Uterus (tissue), 4 donors: ENCODE data around the gene PEX11B. TPM values are rescaled to one million over a fixed set of nuclear protein-coding genes. Genes with fewer than 3 reads are reported as not detected.

Source experiments
- DNase-seq, 2 donors: peaks; one replicate each; pipeline ENCODE4 v3.0.0-alpha.2; 2019 to 2020
- H3K27ac ChIP-seq, 2 donors: fragments of 200-600 bp; sonication (generic); 1 replicate in 1 of 2; 2 replicates in 1 of 2; pipeline ENCODE4 v1.5.1; 2016 to 2018
- H3K27me3 ChIP-seq, 2 donors: fragments of 200-600 bp; sonication (generic); one replicate each; pipeline ENCODE4 v1.5.1; 2018 to 2019; ENCODE audit warnings: control low read depth in 1 of 2
- H3K36me3 ChIP-seq, 2 donors: fragments of 200-600 bp; sonication (generic); one replicate each; pipeline ENCODE4 v1.5.1; 2019; ENCODE audit warnings: control low read depth in 1 of 2
- H3K4me1 ChIP-seq, 2 donors: fragments of 200-600 bp; sonication (generic); one replicate each; pipeline ENCODE4 v1.5.1; 2018 to 2019; ENCODE audit warnings: control low read depth in 1 of 2
- H3K4me3 ChIP-seq, 2 donors: fragments of 200-600 bp; sonication (generic); 1 replicate in 1 of 2; 2 replicates in 1 of 2; pipeline ENCODE4 v1.5.1; 2018 to 2019; ENCODE audit warnings: mild to moderate bottlenecking in 1 of 2
- H3K9me3 ChIP-seq, 2 donors: fragments of 200-600 bp; sonication (generic); one replicate each; pipeline ENCODE4 v1.5.1; 2019; ENCODE audit warnings: control low read depth in 1 of 2
- CTCF ChIP-seq, 4 experiments: fragments of 200-600 bp in 2 of 4; fragments of 450-650 bp in 2 of 4; sonication (generic) in 2 of 4; IDR thresholded peaks; one replicate each; pipeline ENCODE4 v1.5.1; 2016 to 2019; ENCODE audit warnings: antibody characterized with exemption in 4 of 4, mild to moderate bottlenecking in 2 of 4, moderate library complexity in 1 of 4
- POLR2A ChIP-seq, 2 donors: fragments of 450-650 bp; IDR thresholded peaks; one replicate each; pipeline ENCODE4 v1.6.1; 2016; ENCODE audit warnings: antibody characterized with exemption in 2 of 2, mild to moderate bottlenecking in 1 of 2, moderate library complexity in 1 of 2
- intact Hi-C: fragments of 100-400 bp; cut with DNase I; formaldehyde crosslinking; loops from one replicate; pipeline ENCODE4 v1.15.1; 2023; ENCODE audit warnings: low total_unique reads
- total RNA-seq, 4 donors: library from RNA; depleted of rRNA in 3 of 4; stranded (reverse); fragments of >200 nt in 3 of 4; gene quantifications; one replicate each; pipeline versions ENCODE4 v1.1.0 to v1.2.4, GENCODE V29; 2014 to 2023
- donor health status: DM: yes; HTN: yes; CAD: no.

PEX11B gene
- 10 to 100 TPM; 26.1 to 46.3 (median 36.0) TPM for total RNA-seq

GRCh38 chr1:145918144-145918991 is at the start of gene PEX11B:
TSS of gene PEX11B (minus strand) at chr1:145918717. CDS start at chr1:145918688, 29 bp downstream.
- no peaks in the 10 kb centered on the region for H3K27me3 ChIP-seq
- H3K36me3 ChIP-seq, result no peaks in the 10 kb centered on the region
- no peaks in the 10 kb centered on the region for H3K9me3 ChIP-seq
- peak within 1 kb of the TSS; percentile 88 to 92 for H3K27ac ChIP-seq
- TF ChIP-seq CTCF (IDR thresholded peaks at IDR 0.05), result peak in 2 of 4 experiments; percentile 15 to 25
- peak; percentile 45 to 49 for TF ChIP-seq POLR2A (IDR thresholded peaks at IDR 0.05)
- intact Hi-C loops, result no loop called here
- peak; percentile 89 for DNase-seq
- peaks cover 0 to 12% of the 10 kb centered on the region in 2 donors for H3K4me1 ChIP-seq
- H3K4me3 ChIP-seq, result peak within 1 kb of the TSS; percentile 67 to 86

GRCh38 chr1:145967288-145967687 is 48.8 kb upstream of the PEX11B start:
- intact Hi-C loops, result no loop called here
- Histone ChIP-seq H3K27me3 (no peaks in the 10 kb centered on the region), H3K4me3 (no peak overlapping the region), H3K4me1 (peaks cover 0 to 13% of the 10 kb centered on the region in 2 donors), H3K27ac (no peak overlapping the region), H3K9me3 (no peaks in the 10 kb centered on the region), H3K36me3 (no peaks in the 10 kb centered on the region)
- DNase-seq, result no peak
- no peak for TF ChIP-seq POLR2A (IDR thresholded peaks at IDR 0.05)
- no peak for TF ChIP-seq CTCF (IDR thresholded peaks at IDR 0.05)

- Histone ChIP-seq H3K36me3 (no peaks in the 10 kb centered on the region), H3K9me3 (no peaks in the 10 kb centered on the region), H3K27me3 (no peaks in the 10 kb centered on the region), H3K4me3 (peak overlapping the region; percentile 55 to 61), H3K4me1 (peaks cover 0 to 13% of the 10 kb centered on the region in 2 donors), H3K27ac (peak overlapping the region; percentile 86 to 93)
- TF ChIP-seq CTCF (IDR thresholded peaks at IDR 0.05), result no peak
- no peak for TF ChIP-seq POLR2A (IDR thresholded peaks at IDR 0.05)
- DNase-seq, result no peak
- intact Hi-C loops, result no loop called here
These were observed 46.7 kb upstream of the PEX11B start for GRCh38 chr1:145965119-145965744.

GRCh38 chr1:145964328-145965118 is 46.0 kb upstream of the PEX11B start, which contains the start of the genes ANKRD34A and POLR3GL:
TSS of gene ANKRD34A (minus strand) at chr1:145964575. CDS start at chr1:145961759, 2,816 bp downstream.
TSS of gene POLR3GL (plus strand) at chr1:145964690. CDS start at chr1:145974866, 10,176 bp downstream.
- Histone ChIP-seq H3K27ac (peak within 1 kb of the TSS; percentile 86 to 93), H3K9me3 (no peaks in the 10 kb centered on the region), H3K36me3 (no peaks in the 10 kb centered on the region), H3K4me3 (peak within 1 kb of the TSS; percentile 55 to 61), H3K27me3 (no peaks in the 10 kb centered on the region), H3K4me1 (peaks cover 0 to 13% of the 10 kb centered on the region in 2 donors)
- peak; percentile 94 to 98 for DNase-seq
- peak in 2 of 4 experiments; percentile 18 to 28 for TF ChIP-seq CTCF (IDR thresholded peaks at IDR 0.05)
- TF ChIP-seq POLR2A (IDR thresholded peaks at IDR 0.05), result peak; percentile 94 to 99
- intact Hi-C loops, result no loop called here
